Suprapubic skin (tissue), 4 donors: ENCODE results near the gene CLEC7A. TPM values are rescaled to one million over a fixed set of nuclear protein-coding genes. Genes with fewer than 3 reads are reported as not detected.

Source experiments
- DNase-seq, 2 donors: peaks; one replicate each; pipeline ENCODE4 v3.0.0-alpha.2; 2019; ENCODE audit warnings: low spot score in 2 of 2
- H3K27ac ChIP-seq: fragments of 200-600 bp; sonication (generic); one replicate; pipeline ENCODE4 v1.5.1; 2019
- H3K27me3 ChIP-seq: fragments of 200-600 bp; sonication (generic); one replicate; pipeline ENCODE4 v1.5.1; 2019
- H3K36me3 ChIP-seq: fragments of 200-600 bp; sonication (generic); one replicate; pipeline ENCODE4 v1.5.1; 2019
- H3K4me1 ChIP-seq: fragments of 200-600 bp; sonication (generic); one replicate; pipeline ENCODE4 v1.5.1; 2019
- H3K4me3 ChIP-seq: fragments of 200-600 bp; sonication (generic); one replicate; pipeline ENCODE4 v1.5.1; 2019; ENCODE audit warnings: mild to moderate bottlenecking
- H3K9me3 ChIP-seq: fragments of 200-600 bp; sonication (generic); one replicate; pipeline ENCODE4 v1.5.1; 2019
- EP300 ChIP-seq: sonication (generic); formaldehyde crosslinking; IDR thresholded peaks from one replicate; pipeline ENCODE4 v1.6.1; 2017; ENCODE audit warnings: antibody characterized with exemption
- POLR2A ChIP-seq, 2 donors: fragments of 450-650 bp; IDR thresholded peaks; one replicate each; pipeline ENCODE4 v1.6.1; 2017; ENCODE audit warnings: antibody characterized with exemption in 2 of 2, mild to moderate bottlenecking in 2 of 2, moderate library complexity in 2 of 2
- POLR2AphosphoS5 ChIP-seq, 3 donors: sonication (generic); formaldehyde crosslinking; IDR thresholded peaks; one replicate each; pipeline ENCODE4 v1.6.1; 2017; ENCODE audit warnings: antibody characterized with exemption in 3 of 3
- WGBS: methylation state at CpG from one replicate; pipeline ENCODE4 v1.1.5; 2018; 5-methylcytosine and 5-hydroxymethylcytosine counted together
- total RNA-seq, 4 donors: library from RNA; depleted of rRNA; stranded (reverse); fragments of >200 nt; gene quantifications; one replicate each; pipeline ENCODE4 v1.1.0, GENCODE V29; 2016
- TF ChIP-seq, protein P1 (sequence below), 2 donors: fragments of 200-600 bp in 1 of 2; fragments of 450-650 bp in 1 of 2; sonication (generic) in 1 of 2; IDR thresholded peaks; one replicate each; pipeline ENCODE4 v1.5.1; 2016 to 2019; ENCODE audit warnings: antibody characterized with exemption in 2 of 2, mild to moderate bottlenecking in 1 of 2, moderate library complexity in 1 of 2

The CLEC7A gene
- total RNA-seq, 4 donors from 2014 or later: 3.7 to 6.6 (median 4.1) TPM

DNA sequence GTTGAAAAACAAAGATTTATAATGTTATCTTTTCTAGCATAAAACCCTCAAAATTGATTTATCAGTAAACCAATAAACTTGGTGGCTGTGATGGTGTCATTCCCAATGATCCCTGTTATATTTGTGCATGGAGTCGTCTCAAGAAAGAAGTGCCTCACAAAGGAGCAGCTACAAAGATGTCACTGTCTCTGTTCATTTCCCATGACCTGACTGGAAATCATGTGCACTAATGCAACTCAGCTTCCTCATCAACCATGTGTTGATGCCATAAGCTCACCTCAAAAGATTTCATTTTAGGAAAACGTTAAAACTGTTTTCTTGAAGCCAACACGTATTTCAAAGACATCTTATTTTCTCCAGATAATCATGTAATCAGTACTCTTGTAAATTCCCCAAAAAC is 60.0 kb downstream of the CLEC7A start:
- no peak overlapping the region for H3K27ac ChIP-seq
- 30% methylated on average over 3 of the region's 3 CpGs for WGBS
- no peaks in the 10 kb centered on the region for H3K27me3 ChIP-seq
- H3K36me3 ChIP-seq: no peaks in the 10 kb centered on the region
- H3K9me3 ChIP-seq: no peaks in the 10 kb centered on the region
- DNase-seq: no peak
- peaks cover 13% of the 10 kb centered on the region for H3K4me1 ChIP-seq
- H3K4me3 ChIP-seq: no peak overlapping the region
- TF ChIP-seq POLR2AphosphoS5 (IDR thresholded peaks at IDR 0.05) (no peak), POLR2A (IDR thresholded peaks at IDR 0.05) (no peak), EP300 (no peak)
- TF ChIP-seq, protein P1, sequence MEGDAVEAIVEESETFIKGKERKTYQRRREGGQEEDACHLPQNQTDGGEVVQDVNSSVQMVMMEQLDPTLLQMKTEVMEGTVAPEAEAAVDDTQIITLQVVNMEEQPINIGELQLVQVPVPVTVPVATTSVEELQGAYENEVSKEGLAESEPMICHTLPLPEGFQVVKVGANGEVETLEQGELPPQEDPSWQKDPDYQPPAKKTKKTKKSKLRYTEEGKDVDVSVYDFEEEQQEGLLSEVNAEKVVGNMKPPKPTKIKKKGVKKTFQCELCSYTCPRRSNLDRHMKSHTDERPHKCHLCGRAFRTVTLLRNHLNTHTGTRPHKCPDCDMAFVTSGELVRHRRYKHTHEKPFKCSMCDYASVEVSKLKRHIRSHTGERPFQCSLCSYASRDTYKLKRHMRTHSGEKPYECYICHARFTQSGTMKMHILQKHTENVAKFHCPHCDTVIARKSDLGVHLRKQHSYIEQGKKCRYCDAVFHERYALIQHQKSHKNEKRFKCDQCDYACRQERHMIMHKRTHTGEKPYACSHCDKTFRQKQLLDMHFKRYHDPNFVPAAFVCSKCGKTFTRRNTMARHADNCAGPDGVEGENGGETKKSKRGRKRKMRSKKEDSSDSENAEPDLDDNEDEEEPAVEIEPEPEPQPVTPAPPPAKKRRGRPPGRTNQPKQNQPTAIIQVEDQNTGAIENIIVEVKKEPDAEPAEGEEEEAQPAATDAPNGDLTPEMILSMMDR (IDR thresholded peaks at IDR 0.05): no peak

DNA sequence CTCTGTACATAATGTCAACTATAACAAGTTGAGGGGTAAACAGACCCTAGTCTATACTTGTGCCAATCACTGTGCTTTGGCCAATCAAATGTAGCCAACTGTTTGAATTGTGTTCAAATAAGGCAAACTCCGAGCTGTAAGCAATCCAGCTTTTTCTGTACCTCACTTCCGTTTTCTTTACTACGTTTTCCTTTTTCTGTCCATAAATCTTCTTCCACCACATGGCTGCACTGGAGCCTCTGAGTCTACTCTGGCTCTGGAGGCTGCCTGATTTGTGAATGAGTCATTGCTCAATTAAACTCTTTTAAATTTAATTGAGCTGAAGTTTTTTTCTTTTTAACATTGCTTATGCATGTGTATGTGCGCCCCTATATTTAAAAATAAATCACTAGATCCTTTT is 60.9 kb downstream of the CLEC7A start:
- Histone ChIP-seq H3K9me3 (no peaks in the 10 kb centered on the region), H3K4me1 (peaks cover 13% of the 10 kb centered on the region), H3K27me3 (no peaks in the 10 kb centered on the region), H3K27ac (peak overlapping the region; percentile 46), H3K36me3 (no peaks in the 10 kb centered on the region), H3K4me3 (no peak overlapping the region)
- no peak for DNase-seq
- whole genome bisulfite sequencing: 21% methylated on average over 4 of the region's 4 CpGs
- no peak for TF ChIP-seq POLR2AphosphoS5 (IDR thresholded peaks at IDR 0.05)
- TF ChIP-seq EP300: no peak
- TF ChIP-seq, protein P1 (IDR thresholded peaks at IDR 0.05): no peak
- no peak for TF ChIP-seq POLR2A (IDR thresholded peaks at IDR 0.05)

DNA sequence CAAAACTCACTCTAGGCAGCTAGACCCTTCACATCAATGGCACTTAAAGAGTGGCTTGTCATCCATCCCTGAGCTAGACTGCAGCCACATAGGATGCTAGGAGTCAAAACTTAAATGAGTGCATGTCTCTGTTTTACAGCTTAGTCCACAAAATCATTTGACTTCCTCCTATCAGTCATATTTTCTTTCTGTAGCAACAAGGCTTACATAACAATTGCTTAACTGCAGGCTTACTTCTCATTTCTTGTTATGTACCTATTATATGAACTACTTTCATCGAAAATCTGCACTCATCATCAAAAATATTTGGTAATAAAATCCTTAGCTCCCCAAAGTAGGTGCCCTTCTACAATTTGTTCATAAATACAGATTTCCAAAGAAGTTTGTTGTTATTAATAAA is 61.4 kb downstream of the CLEC7A start:
- DNase-seq: no peak
- H3K4me1 ChIP-seq: peaks cover 13% of the 10 kb centered on the region
- peak overlapping the region; percentile 46 for H3K27ac ChIP-seq
- H3K36me3 ChIP-seq: no peaks in the 10 kb centered on the region
- H3K9me3 ChIP-seq: no peaks in the 10 kb centered on the region
- 53% methylated on average over 1 of the region's 1 CpG for whole genome bisulfite sequencing
- TF ChIP-seq POLR2A (IDR thresholded peaks at IDR 0.05) (no peak), POLR2AphosphoS5 (IDR thresholded peaks at IDR 0.05) (no peak), EP300 (no peak)
- TF ChIP-seq, protein P1 (IDR thresholded peaks at IDR 0.05): no peak
- no peak overlapping the region for H3K4me3 ChIP-seq
- H3K27me3 ChIP-seq: no peaks in the 10 kb centered on the region

- H3K9me3 ChIP-seq: no peaks in the 10 kb centered on the region
- H3K27ac ChIP-seq: peak overlapping the region; percentile 46
- H3K4me1 ChIP-seq: peaks cover 13% of the 10 kb centered on the region
- DNase-seq: no peak
- no peaks in the 10 kb centered on the region for H3K27me3 ChIP-seq
- WGBS: 62% methylated on average over 3 of the region's 3 CpGs
- no peak overlapping the region for H3K4me3 ChIP-seq
- TF ChIP-seq, protein P1 (IDR thresholded peaks at IDR 0.05): no peak
- no peak for TF ChIP-seq POLR2A (IDR thresholded peaks at IDR 0.05)
- TF ChIP-seq EP300: no peak
- no peak for TF ChIP-seq POLR2AphosphoS5 (IDR thresholded peaks at IDR 0.05)
- no peaks in the 10 kb centered on the region for H3K36me3 ChIP-seq
These were observed 62.1 kb downstream of the CLEC7A start for GRCh38 chr12:10067942-10068341.

DNA sequence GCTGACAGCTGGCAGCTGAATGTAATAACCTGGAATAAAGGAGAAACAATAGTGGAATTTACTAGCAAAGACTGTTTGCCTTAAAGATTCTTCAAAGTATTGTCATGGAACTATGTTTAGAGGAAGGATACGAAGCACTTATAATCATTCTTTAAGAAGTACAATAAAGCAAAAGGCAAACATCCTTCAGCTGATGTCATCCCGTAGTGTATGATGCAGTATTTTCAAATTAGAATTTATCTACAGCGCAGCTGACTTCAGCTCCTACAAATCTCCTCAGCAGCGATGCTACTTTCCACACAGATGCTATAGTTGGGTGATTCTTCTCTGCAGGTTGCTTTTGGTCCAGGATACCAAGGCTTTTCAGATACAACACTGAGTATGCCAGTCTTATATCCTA is 62.7 kb downstream of the CLEC7A start:
- 87% methylated on average over 4 of the region's 4 CpGs for WGBS
- no peak for DNase-seq
- H3K4me3 ChIP-seq: no peak overlapping the region
- peak overlapping the region; percentile 46 for H3K27ac ChIP-seq
- H3K4me1 ChIP-seq: peaks cover 13% of the 10 kb centered on the region
- H3K27me3 ChIP-seq: no peaks in the 10 kb centered on the region
- H3K36me3 ChIP-seq: no peaks in the 10 kb centered on the region
- TF ChIP-seq, protein P1 (IDR thresholded peaks at IDR 0.05): no peak
- TF ChIP-seq EP300 (no peak), POLR2AphosphoS5 (IDR thresholded peaks at IDR 0.05) (no peak), POLR2A (IDR thresholded peaks at IDR 0.05) (no peak)
- no peaks in the 10 kb centered on the region for H3K9me3 ChIP-seq

Other genes starting within 250 kb of the CLEC7A start
- not detected for gene KLRF2, start 248.7 kb downstream of the CLEC7A start, total RNA-seq
- gene CLEC2A, start 197.8 kb downstream of the CLEC7A start, total RNA-seq: 10 to 100 TPM; 35.7 to 68.5 (median 60.8) TPM
- under 1 TPM in 1 of 4 donors, not detected in 3; 0.30 TPM for gene CLEC12A, start 158.8 kb downstream of the CLEC7A start, total RNA-seq
- gene CLEC1B, start 131.1 kb downstream of the CLEC7A start, total RNA-seq: not detected
- gene CLEC12B, start 119.6 kb downstream of the CLEC7A start, total RNA-seq: 1 to 10 TPM; 2.0 to 5.9 (median 4.3) TPM
- not detected for gene CLEC9A, start 99.5 kb downstream of the CLEC7A start, total RNA-seq
- 1 to 10 TPM in 2 of 4 donors, under 1 TPM in 2; 0.42 to 2.1 (median 1.1) TPM for gene CLEC1A, start 31.2 kb downstream of the CLEC7A start, total RNA-seq
- not detected for gene OLR1, start 41.9 kb upstream of the CLEC7A start, total RNA-seq
- under 1 TPM in 1 of 4 donors, not detected in 3; 0.16 TPM for gene TMEM52B, start 48.8 kb upstream of the CLEC7A start, total RNA-seq
- gene GABARAPL1, start 82.7 kb upstream of the CLEC7A start, total RNA-seq: 10 to 100 TPM; 48.7 to 94.6 (median 81.1) TPM
- gene KLRD1, start 177.7 kb upstream of the CLEC7A start, total RNA-seq: 1 to 10 TPM in 1 of 4 donors, under 1 TPM in 2, not detected in 1; 0.72 to 1.1 (median 0.76) TPM